GM19099 (cell line): ENCODE data around the gene LCE2D.
"Not testable (repeated sequence)": the region's sequence is repeated elsewhere in the genome, so short reads cannot be mapped to it uniquely, and the experiment has no call there.

Experiments
- POLR2A ChIP-seq: IDR thresholded peaks from 3 replicates; pipeline ENCODE4 v1.6.1; 2011; ENCODE audit warnings: low read depth; ENCODE audit not compliant: insufficient read length; ENCODE audit errors: extremely low read depth

The LCE2D gene

GRCh38 chr1:152663098-152663497, at the start of gene LCE2D:
TSS of gene LCE2D (plus strand) at chr1:152663380. CDS start at chr1:152664106, 726 bp downstream.
- no peak for TF ChIP-seq POLR2A

GRCh38 chr1:152613511-152613910, 49.7 kb upstream of the LCE2D start, which contains the start of gene LCE3B:
TSS of gene LCE3B (plus strand) at chr1:152613811. CDS start at chr1:152613811, 0 bp downstream.
- TF ChIP-seq POLR2A: no peak

GRCh38 chr1:152621993-152622392, 41.2 kb upstream of the LCE2D start:
- TF ChIP-seq POLR2A: no peak

- no peak for TF ChIP-seq POLR2A
Measured at GRCh38 chr1:152622803-152623202, 40.4 kb upstream of the LCE2D start, which contains the start of gene LCE3A. TSS of gene LCE3A (minus strand) at chr1:152623103. CDS start at chr1:152623103, 0 bp downstream.

GRCh38 chr1:152623203-152623844, 39.9 kb upstream of the LCE2D start:
- TF ChIP-seq POLR2A: no peak

- TF ChIP-seq POLR2A: no peak
Measured at GRCh38 chr1:152626744-152627143, 36.4 kb upstream of the LCE2D start.

GRCh38 chr1:152630596-152630995, 32.6 kb upstream of the LCE2D start:
- TF ChIP-seq POLR2A: no peak

GRCh38 chr1:152640351-152640750, 22.8 kb upstream of the LCE2D start:
- no peak for TF ChIP-seq POLR2A

GRCh38 chr1:152643945-152644344, 19.2 kb upstream of the LCE2D start:
- no peak for TF ChIP-seq POLR2A

GRCh38 chr1:152645146-152645545, 18.0 kb upstream of the LCE2D start:
- no peak for TF ChIP-seq POLR2A

- TF ChIP-seq POLR2A: no peak
Measured at GRCh38 chr1:152646656-152647055, 16.5 kb upstream of the LCE2D start.

- TF ChIP-seq POLR2A: no peak
Measured at GRCh38 chr1:152654110-152654509, 9.1 kb upstream of the LCE2D start.

- TF ChIP-seq POLR2A: no peak
Measured at GRCh38 chr1:152656459-152656858, 6.7 kb upstream of the LCE2D start.

- TF ChIP-seq POLR2A: no peak
Measured at GRCh38 chr1:152657677-152658076, 5.5 kb upstream of the LCE2D start.

GRCh38 chr1:152658649-152659048, 4.5 kb upstream of the LCE2D start:
- TF ChIP-seq POLR2A: no peak

GRCh38 chr1:152667648-152668047, 4.5 kb downstream of the LCE2D start:
- TF ChIP-seq POLR2A: no peak

- no peak for TF ChIP-seq POLR2A
Measured at GRCh38 chr1:152673016-152673415, 9.8 kb downstream of the LCE2D start.

GRCh38 chr1:152674983-152675382, 11.8 kb downstream of the LCE2D start, which contains the start of gene LCE2C:
TSS of gene LCE2C (plus strand) at chr1:152675279. CDS start at chr1:152676016, 737 bp downstream.
- TF ChIP-seq POLR2A: not testable (repeated sequence)

- no peak for TF ChIP-seq POLR2A
Measured at GRCh38 chr1:152679459-152679858, 16.3 kb downstream of the LCE2D start.
